Activated CD4-positive, alpha-beta T cell treated with anti-CD3 and anti-CD28 coated beads for 24 hours (primary cell): ENCODE data around the gene MAST3.

ENCODE experiments used
- DNase-seq, 2 donors: peaks; one replicate each; pipeline ENCODE4 v3.0.0-alpha.2; 2020; ENCODE audit warnings: low read depth in 2 of 2

MAST3 gene

GRCh38 chr19:18135712-18136584 lies 38.4 kb downstream of the MAST3 start:
- DNase-seq: no peak

GRCh38 chr19:18137242-18137641 lies 39.7 kb downstream of the MAST3 start:
- no peak for DNase-seq

- no peak for DNase-seq
Measured at GRCh38 chr19:18137657-18138339, 40.2 kb downstream of the MAST3 start.

GRCh38 chr19:18140473-18140872 lies 42.9 kb downstream of the MAST3 start:
- no peak for DNase-seq

GRCh38 chr19:18141031-18141430 lies 43.5 kb downstream of the MAST3 start:
- DNase-seq: no peak

GRCh38 chr19:18143902-18144301 lies 46.3 kb downstream of the MAST3 start:
- no peak for DNase-seq

- DNase-seq: no peak
Measured at GRCh38 chr19:18144361-18144760, 46.8 kb downstream of the MAST3 start.

GRCh38 chr19:18144906-18145305 lies 47.3 kb downstream of the MAST3 start:
- no peak for DNase-seq

- no peak for DNase-seq
Measured at GRCh38 chr19:18145391-18145999, 47.9 kb downstream of the MAST3 start.

- DNase-seq: no peak
Measured at GRCh38 chr19:18147396-18147795, 49.8 kb downstream of the MAST3 start.

GRCh38 chr19:18149596-18149975 lies 52.0 kb downstream of the MAST3 start:
- DNase-seq: no peak

GRCh38 chr19:18150776-18151624 lies 53.4 kb downstream of the MAST3 start:
- DNase-seq: no peak

GRCh38 chr19:18152442-18152816 lies 54.9 kb downstream of the MAST3 start:
- DNase-seq: peak; percentile 98 to 100

GRCh38 chr19:18152817-18153555 lies 55.4 kb downstream of the MAST3 start, which contains the start of gene PIK3R2:
Gene PIK3R2, plus strand, starts transcription at chr19:18153163. Its CDS starts 2,717 bp downstream, at chr19:18155880.
- peak; percentile 100 for DNase-seq

- no peak for DNase-seq
Measured at GRCh38 chr19:18153556-18154134, 56.1 kb downstream of the MAST3 start.

GRCh38 chr19:18155095-18156087 lies 57.8 kb downstream of the MAST3 start:
- no peak for DNase-seq

- DNase-seq: no peak
Measured at GRCh38 chr19:18156268-18156667, 58.7 kb downstream of the MAST3 start.

GRCh38 chr19:18156841-18157464 lies 59.4 kb downstream of the MAST3 start:
- no peak for DNase-seq
